ENCODE measurements around the gene SH3PXD2A.

DNA sequence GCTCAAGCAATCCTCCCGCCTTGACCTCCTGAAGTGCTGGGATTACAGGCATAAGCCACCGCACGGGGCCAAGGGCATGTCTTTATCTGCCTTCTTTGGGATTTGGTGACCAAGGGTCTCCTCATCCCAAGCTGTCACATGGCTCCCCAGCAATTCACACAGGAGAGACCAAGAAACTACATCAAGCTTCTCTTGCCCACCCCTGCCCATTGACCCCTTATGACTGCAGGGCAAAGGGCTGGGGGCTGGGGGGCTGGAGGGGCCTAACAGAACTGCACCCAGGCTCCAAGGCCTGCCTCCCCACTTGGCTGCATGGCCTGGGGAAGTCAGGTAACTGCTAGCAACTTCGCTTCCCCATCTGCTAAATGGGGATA, 137.1 kb downstream of the SH3PXD2A start:
- TF ChIP-seq ATF2 (IDR thresholded peaks at IDR 0.05; ENCODE audit: low read length) (no peak), SMC3 (IDR thresholded peaks at IDR 0.05; ENCODE audit: borderline replicate concordance, low read length) (no peak), YY1 (IDR thresholded peaks at IDR 0.05; ENCODE audit: low read depth, low read length) (no peak), FOS (IDR thresholded peaks at IDR 0.05; ENCODE audit: borderline replicate concordance, extremely low read depth, insufficient read length) (no peak), SUPT20H (IDR thresholded peaks at IDR 0.05; ENCODE audit: borderline replicate concordance, control insufficient read depth, low read depth, low read length) (no peak), CTCF (IDR thresholded peaks at IDR 0.05 in 2 of 3, conservative IDR thresholded peaks at IDR 0.05 in 1 of 3; ENCODE audit: control insufficient read depth in 2 of 3, extremely low read depth in 1 of 3, insufficient read depth in 1 of 3, low read depth in 3 of 3, low read length in 3 of 3) (no peak), SREBF1 (IDR thresholded peaks at IDR 0.05; ENCODE audit: low read length) (no peak), CEBPB (IDR thresholded peaks at IDR 0.05; ENCODE audit: borderline replicate concordance in 1 of 2, low read depth in 2 of 2, low read length in 2 of 2) (no peak), CBFB (IDR thresholded peaks at IDR 0.05; ENCODE audit: low read depth) (no peak), ZBED1 (IDR thresholded peaks at IDR 0.05; ENCODE audit: borderline replicate concordance) (no peak), EP300 (IDR thresholded peaks at IDR 0.05; ENCODE audit: borderline replicate concordance in 1 of 2, control insufficient read depth in 1 of 2, low read depth in 2 of 2, low read length in 2 of 2) (no peak), ZNF274 (IDR thresholded peaks at IDR 0.05; ENCODE audit: insufficient read depth, insufficient read length) (no peak)

Measured in GM12878 (cell line).